GM10847 (cell line): Measurements from ENCODE around the gene KAZN.

Experiments
- POLR2A ChIP-seq: IDR thresholded peaks from 2 replicates; pipeline ENCODE4 v1.6.1; 2011; ENCODE audit not compliant: insufficient read length; ENCODE audit errors: extremely low read depth

KAZN gene

DNA sequence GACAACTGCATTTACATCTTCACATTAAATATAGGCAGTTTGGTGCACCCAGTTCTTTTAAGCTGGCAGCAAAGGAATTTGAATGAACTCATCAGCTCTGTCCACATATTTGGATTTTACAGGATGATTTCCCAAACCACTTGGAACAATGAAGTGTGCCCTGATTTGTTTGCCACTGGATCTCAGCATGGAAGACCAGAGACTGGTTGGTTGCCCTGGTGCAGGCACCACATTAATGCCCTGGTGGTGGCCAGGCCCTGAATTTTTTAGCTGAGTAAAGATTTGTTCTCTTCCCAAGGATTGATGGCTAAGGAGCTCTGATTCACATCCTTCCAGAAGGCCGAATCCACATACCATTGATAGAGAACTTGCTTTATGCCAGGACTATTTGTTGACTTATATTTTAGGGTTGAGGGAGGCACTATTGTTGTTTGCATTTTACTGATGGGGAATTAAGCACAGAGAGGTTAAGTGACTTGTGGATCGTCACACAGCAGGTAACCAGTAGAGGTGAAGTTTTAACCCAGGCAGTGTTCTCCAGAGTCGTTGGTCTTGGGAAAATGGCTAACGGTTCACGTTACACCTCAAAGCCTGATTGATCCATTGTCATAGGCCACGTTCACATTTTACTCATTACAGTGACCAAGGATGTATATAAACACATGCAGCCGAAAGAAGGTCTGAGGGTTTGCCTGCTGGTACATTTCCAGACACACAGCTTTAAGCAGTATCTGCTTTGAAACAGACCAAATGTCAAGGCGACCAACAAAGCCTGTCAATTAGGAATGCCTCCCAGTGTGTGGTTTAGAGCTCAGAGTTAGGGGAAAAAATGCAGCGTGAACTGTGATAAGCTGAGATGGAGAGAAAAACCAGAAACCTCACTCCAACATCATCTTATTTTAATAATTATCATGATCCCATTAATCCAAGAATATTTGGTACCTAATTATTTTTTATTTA lies 50.7 kb downstream of the KAZN start:
- no peak for TF ChIP-seq POLR2A

DNA sequence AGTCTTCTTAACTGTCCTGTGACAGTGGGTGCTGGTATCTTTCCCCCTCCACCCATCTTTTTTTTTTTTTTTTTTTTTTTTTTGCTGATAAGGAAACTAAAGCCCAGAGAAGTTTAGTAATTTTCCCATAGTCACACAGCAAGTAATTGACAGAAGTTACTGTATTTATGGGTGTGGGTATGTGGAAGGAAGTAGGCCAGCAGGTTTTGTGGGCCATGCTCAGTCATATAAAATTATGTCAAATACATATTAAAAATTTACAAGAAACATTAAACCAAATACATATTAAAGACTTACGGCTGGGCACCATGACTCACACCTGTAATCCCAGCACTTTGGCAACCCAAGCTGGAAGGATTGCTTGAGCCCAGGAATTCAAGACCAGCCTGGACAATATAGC lies 51.5 kb downstream of the KAZN start:
- TF ChIP-seq POLR2A: no peak

DNA sequence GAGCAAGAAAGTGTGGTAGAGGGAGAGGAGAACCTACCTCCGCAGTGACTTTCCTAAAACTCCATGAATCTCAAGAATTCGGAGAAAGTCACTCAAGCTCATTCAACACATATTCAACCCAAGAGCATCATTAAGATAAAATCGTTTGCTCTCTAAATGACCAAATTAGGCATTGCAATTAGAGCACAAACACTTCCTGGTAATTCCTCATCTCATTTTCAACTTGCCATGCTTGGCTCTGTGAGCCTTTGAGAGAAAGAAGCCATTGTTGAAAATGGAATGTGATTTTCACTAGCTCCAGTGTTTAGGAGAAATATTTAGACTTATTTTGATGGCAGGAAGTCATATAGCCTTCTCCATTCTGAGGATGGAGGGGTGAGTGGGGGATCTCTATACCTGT lies 52.5 kb downstream of the KAZN start:
- no peak for TF ChIP-seq POLR2A

DNA sequence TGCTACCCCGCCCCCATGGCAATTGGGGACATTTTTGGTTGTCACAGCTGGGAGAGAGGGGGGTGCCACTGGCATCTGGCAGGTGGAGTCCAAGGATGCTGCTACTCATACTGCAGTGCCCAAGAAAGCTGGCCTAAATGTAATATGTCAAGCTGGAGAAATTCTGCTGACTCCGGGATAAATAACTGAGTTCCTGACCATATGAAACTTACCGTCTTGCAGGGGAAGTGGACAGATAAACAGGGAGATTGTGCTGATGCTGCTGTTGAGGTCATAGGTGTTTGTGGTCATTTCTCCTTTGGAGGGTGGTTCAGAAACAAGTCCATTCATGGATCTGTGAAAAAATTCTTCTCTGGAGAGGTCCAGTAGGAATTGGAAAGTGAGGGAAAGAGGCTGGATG lies 54.4 kb downstream of the KAZN start:
- no peak for TF ChIP-seq POLR2A

DNA sequence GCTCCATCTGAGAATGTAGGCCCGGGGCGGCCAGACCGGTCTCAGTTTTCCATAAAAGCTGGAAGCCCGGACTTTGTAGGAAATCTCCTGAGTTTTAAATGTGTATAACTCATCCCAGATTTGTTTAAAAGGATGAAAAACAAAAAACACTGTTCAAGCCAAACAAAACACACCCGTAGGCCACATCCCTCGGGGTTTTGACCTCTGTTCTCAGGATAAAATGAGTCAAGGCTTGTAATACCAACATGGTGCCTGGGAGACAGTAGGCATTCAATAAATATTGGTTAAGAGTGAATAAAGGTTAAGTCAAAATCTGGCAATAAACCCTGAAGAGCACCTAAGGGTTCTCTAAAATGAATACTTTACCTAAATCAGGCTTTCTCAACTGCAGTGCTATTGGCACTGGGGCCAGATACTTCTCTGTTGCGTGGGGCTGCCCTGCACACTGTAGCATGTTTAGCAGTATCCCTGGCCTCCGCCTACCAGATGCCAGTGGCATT lies 55.0 kb downstream of the KAZN start:
- no peak for TF ChIP-seq POLR2A

DNA sequence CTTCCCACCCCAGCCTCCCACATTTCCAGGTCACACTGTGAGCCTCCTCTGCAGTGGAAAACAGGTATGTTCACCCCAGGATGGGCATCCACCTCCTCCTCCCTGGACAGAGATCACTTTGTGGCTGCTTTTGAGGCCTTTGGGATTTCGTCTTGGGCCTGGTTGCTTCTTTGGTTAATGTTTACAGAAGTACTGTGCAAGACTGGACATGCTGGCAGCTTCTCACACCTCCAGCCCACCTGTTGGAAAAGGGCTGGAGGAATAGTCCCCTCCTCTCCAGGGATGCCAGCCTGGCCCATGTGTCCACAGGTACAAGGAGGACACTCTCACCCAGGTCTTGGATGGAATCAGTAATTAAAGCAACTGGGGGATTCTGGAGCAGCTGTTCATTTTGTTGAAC lies 56.1 kb downstream of the KAZN start:
- no peak for TF ChIP-seq POLR2A

DNA sequence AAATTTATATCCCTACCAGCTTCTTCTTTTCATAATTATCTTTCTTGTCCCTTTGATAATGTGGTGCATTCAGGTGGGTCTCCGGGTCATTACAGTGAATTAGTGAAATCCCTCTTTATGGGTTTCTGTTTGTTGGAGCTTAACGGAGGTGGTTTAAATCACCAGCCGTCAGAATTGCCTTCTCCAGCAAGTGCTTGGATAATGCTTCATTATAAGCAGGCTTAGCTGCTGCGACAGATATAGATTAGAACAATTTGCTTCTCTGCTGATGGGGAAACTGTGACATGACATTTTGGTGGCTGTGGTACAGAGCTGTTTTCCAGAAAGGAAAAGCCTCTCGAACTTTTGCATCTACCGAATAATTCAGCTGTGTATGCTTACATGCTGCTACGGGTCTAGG lies 56.9 kb downstream of the KAZN start:
- no peak for TF ChIP-seq POLR2A

DNA sequence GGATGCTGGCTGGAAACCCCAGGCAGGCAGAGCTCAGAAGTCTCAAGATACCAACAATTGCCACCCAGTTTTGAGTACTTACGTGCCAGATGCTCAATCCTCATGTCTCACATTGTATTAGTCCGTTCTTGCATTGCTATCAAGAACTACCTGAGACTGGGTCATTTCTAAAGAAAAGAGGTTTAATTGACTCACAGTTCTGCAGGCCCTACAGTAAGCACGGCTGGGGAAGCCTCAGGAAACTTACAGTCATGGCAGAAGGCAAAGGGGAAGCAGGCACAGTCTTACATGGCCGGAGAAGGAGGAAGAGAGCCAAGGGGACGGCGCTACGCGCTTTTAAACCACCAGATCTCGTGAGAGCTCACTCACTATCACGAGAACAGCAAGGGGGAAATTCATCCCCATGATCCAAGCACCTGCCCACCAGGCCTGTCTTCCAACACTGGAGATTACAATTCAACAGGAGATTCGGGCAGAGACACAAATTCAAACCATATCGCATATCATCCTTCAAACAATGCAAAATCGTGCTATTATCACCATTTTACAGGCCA lies 58.0 kb downstream of the KAZN start:
- TF ChIP-seq POLR2A: no peak

DNA sequence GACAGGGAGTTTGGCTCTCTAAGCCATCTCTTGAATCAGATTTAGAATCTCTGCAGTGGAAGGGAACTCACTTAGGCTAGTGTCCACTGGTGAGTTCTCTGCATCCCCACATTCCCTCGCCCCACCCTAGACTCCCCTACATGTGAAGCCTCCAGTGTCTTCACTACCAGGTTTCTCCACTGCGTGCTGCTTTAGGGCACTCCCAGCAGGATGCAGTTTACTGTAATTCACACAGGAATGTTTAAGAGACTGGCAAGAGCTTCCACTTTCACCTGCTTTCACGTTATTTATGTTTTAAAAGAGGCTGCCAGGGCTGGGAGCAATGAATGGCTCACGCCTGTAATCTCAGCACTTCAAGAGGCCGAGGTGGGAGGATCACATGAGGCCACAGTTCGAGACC lies 60.2 kb downstream of the KAZN start:
- TF ChIP-seq POLR2A: no peak

DNA sequence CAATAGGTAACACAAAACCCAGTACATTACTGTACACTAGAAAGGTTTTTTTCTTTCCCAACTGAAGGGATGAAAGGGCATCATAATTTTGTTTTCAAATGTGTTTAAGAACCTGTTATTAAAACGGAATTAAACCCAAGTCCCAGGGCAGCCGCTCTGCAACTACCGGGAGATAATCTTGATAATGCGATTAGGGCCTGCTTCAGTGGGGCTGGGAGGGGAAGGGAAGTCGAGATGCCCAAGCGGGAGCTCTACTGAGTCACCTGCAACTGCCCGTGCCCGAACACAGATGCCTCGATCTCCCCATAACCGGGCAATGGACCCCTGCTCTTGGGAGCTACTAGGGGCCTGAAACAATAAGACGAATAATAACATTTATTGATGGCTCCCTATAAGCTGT lies 61.4 kb downstream of the KAZN start:
- TF ChIP-seq POLR2A: no peak

DNA sequence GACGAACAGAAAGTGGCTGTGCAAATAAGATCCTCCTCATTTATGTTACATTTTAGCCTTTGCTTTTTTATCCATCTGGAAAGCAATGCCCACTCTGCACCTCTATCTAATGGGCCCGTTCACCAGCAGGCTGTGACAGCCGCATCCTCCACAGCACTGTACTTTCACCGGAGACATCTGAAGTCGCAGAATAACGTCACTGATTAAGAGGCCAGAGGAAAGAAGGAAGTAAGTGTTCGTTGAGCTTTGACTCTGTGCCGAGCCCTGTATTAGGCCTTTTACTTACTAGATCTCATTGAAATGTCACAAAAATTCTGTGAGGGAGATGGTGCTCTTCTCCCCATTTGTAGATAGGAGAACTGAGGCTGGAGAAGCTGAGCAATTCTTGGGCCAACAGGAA lies 62.3 kb downstream of the KAZN start:
- TF ChIP-seq POLR2A: no peak

DNA sequence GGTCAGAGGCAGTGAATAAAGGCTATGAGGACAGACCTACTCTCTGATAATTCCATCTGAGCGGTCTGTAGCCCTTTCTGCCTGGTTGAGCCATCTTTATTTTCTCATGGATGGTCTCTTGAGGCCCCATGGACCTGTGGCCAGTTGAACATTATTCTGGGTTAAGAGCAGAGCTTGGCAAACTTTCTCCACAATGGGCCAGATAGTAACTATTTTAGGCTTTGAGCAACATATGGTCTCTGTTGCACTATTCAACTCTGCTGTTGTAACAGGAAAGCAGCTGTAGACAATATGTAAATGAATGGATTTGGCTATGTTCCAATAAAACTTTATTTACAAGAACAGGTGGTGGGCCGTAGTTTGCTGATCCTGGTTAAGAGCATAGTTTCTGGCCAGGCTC lies 62.7 kb downstream of the KAZN start:
- no peak for TF ChIP-seq POLR2A

DNA sequence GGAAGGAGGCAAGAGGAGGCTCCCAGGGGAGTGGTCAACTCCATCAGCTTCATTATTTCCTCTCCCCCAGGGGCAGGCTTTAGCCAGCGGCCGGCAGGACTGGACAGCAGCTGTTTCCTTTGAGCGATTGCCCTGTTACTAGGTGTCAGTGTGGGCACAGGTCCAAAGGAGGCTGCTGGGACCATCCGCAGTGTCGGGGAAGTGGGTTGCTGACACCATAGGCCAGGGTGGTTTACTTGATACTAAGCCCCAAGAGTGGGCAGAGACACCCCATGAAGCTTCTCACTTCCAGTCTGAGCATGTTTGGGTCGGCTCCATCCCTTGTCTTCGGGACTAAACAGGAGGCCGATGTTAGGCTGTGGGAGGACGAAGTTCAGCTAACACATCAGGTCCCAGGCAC lies 63.6 kb downstream of the KAZN start:
- TF ChIP-seq POLR2A: no peak

DNA sequence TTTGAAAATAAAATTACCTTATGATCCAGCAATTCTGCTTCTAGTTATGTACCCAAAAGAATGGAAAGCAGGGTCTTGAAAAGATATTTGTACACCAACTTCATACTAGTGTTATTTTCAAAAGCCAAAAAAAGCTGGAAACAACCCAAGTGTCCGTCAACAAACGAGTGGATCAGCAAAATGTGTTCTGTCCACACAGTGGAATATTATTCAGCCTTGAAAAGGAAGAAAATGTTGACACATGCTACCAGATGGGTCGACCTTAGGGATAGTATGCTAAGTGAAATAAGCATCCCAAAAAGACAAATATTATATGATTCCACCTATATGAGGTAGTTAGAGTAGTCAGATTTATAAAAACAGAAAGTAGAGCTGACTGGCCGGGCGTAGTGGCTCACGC lies 65.3 kb downstream of the KAZN start:
- no peak for TF ChIP-seq POLR2A

DNA sequence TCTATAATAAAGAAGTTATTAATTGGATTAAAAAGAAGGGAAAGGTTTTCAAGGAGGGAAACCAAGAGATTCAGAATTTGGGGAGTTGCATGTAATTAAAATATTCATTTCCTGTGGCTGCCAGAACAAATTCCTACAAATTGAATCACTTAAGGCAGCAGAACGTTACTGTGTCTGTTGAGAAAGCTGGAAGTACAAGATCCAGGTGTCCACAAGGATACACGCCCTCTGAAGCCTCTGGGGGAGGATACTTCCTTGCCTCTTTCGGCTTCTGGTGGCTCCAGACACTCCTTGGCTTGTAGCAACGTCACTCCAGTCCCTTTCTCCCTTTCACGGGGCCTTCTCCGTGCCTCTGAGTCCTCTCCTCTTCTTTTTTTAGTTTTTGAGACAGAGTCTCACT lies 67.9 kb downstream of the KAZN start:
- no peak for TF ChIP-seq POLR2A

DNA sequence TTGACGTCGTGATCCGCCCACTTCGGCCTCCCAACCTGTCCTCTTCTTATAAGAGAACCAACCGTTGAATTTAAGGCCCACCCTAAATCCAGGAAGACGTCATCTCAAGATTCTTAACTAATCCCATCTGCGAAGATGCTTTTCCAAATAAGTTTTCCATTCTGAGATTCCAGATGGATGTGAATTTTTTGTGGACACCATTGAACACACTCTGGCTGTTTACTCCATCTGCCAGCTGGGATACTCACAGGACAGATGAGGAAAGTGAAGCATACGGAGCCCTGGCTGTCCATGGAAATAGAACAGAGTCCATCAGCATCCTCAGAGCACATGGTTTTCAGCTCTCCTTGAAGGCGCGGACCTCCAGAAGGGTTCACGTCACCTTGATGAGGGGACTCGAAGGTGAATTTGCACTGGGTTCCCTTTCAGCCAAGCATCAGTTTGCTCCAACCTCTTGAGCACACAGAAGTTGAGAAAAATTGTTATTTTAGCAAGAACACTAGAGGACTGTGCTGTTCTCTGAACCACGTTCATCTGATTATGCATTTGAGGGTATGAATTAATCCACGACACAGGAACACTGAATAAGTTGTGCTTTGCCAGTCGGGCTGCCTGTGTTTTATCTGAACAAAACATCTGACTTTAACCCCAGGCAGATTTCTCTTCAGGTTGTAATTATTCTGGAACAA lies 68.6 kb downstream of the KAZN start:
- TF ChIP-seq POLR2A: no peak
